GM18519 (cell line): ENCODE measurements around the gene SLIT3.
"Not testable (repeated sequence)": the region's sequence is repeated elsewhere in the genome, so short reads cannot be mapped to it uniquely, and the experiment has no call there.

ENCODE experiments used
- ATAC-seq: cut with Tn5 transposase; IDR thresholded peaks from one replicate; pipeline ENCODE4 v1.9.1; 2021; ENCODE audit warnings: mild to moderate bottlenecking, moderate library complexity; ENCODE audit not compliant: unreplicated experiment, low FRiP score

The SLIT3 gene

DNA sequence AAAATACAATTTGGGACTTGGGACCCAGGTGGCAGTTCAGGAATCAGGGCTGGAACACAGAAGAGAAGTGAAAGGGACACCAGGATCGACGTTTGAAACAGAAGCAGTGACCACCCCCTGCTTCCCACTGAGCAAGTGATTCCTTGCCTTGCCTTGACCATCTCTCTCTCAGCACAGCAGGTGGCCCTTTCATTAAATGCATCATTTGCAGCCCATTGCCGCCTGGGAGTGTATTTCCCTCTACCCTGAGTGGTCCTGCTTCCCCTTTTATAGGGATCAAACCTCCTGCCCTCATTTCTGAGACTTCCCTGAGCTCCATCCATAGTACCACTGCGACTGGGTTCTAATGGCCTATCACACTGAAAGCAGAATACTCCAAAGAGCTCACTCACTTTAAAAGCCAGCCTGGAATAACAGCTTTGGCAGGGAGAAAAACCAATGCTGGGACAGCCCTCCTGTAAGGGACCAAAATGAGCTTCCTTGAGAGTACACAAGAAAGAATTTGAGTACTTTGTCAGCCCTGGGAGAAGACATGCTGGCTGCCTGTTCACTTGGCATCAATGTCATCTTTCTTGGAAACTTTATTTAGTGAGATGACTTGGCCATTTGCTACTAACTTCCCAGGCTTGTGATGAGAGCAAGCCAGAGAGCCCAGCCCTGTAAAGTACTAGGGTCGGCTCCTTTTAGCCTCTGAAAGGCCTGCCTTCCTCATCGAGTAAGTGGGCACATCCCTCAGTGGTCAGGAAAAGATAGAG, 149.7 kb downstream of the SLIT3 start:
- no peak for ATAC-seq

DNA sequence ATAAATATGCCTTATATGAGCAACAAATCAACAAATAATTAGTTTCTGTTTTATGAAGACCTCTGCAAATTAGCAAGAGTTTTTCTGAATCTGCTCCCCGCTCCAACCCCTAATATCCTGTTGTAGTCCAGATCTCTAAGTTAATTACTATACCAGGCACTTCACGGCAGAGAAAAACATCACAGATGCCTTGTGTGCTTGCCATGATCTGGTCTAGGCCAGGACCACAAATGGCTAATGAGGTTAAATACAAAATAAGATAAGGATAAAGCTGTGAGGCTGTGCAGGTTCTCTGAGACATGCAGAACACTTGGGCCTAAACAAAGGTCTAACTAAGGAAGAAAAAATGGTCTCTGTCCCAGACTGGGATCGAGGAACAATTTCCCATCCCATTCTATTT, 150.8 kb downstream of the SLIT3 start:
- ATAC-seq: no peak

DNA sequence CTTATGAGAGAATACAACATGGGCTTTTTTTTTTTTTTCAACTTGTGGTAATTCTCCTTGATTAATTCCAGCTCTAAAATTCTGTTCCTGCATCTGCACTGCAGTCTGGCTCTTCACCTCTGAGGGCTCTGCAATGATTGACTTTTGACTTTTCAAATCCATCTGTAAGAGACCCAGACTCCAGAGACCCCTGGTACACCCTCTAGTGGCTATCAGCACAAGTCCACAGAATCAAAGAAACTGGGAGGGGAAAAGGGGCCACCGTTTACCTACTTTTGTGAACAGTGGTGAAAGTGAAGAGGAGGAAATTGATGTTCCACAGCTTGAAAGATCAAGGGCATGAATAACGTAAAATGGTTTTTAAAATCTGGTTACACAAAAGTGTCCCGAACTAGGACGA, 151.6 kb downstream of the SLIT3 start:
- no peak for ATAC-seq

DNA sequence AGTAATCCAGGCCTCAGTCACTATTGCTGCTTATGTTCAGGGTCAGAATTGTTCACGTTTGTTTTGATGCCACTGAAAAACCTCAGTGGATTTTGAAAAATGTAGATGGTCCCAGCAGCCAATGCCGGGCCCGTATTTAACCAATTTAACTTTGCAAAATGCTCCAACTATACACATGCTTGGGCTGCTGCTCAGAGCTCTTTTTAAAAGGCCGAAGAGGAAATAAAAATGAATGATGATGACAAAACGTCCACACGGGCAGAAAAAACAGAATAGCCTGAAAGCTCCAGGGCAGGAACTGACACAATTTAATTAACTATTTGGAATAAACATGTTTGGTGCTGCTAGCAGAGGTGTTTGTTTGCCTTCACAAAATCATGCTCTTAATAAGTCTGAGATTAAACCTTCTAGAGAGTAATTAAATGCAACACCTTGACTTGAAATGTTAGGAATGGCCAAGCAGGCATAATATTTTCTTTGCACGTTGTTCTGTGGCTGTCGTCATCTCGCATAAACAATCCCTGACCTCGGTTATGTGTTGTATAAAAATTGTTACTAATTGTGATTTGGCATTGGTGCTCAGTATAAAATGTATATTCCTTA, 152.7 kb downstream of the SLIT3 start:
- no peak for ATAC-seq

DNA sequence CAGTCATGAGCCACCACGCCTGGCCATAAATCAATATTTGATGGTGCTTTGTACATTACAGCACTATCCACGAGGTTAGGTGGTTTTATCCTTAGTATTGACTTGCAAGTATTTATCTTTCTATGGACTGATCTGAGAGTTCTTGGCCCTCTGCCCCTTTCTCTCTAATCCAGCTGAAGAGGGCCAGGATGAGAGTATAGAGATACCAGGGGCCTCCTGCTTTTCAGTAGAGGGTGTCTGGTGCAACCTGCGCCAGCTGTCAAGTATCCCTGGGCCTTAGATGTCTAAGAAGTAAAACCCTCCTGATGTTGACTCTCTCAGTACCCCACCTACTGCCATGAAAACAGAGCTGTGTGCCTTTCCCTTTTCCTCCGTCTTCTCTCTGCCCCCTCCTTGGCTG, 153.4 kb downstream of the SLIT3 start:
- no peak for ATAC-seq

DNA sequence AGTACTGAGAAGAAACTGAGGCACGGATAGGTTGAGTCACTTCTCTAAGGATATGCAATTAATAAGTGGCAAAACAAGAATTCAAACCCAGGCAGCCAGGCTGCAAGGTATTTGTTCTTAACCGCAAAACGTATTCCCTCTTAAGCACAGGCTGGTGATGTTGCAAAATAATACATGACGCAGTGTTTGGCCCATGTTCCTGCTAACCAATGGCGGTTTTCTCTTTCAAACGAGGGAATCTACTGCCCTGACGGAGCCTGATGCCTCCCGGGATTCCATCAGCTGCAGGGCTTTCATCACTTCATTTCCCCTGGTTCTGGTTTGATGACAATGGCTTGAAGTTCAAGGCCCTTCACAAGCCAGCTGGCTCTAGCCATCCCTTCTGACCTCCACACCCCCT, 154.8 kb downstream of the SLIT3 start:
- ATAC-seq: no peak

DNA sequence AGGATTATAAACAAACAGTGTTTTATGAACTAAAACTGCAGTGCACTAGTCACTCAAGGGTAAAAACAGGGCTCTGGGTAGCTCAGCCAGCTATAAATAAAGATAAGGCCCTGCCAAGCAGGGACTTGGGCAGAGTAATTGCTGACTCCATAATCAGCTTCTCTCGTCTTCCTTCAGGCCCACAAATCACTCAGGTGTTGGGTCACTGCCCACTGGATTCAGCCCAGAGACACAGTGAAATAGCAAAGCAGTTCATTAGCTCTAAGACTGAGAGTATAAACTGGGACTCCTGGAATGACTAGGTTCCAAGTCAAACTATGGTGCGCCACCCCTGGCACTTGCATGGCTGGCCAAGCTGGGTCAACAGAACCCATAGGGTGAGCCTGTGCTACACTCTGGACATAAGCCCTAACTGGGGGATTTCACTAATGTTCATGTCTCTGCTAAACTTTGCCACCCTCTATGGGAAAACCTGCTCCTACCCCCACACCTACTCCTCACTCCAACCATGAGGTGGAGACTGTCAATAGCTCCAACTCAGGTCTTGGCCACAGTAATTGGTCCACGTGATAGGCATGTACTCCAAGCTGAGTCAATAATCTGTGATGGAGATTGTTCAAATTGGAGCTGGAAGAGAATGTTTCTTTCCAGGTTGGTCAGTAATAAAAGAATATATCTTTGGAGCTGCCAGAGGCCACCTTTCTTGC, 158.5 kb downstream of the SLIT3 start:
- no peak for ATAC-seq

DNA sequence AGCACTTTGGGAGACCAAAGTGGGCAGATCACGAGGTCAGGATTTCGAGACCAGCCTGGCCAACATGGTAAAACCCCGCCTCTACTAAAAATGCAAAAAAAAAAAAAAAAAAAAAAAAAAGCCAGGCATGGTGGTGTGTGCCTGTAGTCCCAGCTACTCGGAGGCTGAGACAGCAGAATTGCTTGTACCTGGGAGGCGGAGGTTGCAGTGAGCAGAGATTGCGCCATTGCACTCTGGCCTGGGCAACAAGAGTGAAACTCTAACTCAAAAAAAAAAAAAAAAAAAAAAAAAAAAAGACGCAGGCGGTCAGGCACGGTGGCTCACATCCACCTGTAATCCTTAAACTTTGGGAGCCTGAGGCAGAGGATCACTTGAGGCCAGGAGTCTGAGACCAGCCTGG, 160.7 kb downstream of the SLIT3 start:
- not testable (repeated sequence) for ATAC-seq

DNA sequence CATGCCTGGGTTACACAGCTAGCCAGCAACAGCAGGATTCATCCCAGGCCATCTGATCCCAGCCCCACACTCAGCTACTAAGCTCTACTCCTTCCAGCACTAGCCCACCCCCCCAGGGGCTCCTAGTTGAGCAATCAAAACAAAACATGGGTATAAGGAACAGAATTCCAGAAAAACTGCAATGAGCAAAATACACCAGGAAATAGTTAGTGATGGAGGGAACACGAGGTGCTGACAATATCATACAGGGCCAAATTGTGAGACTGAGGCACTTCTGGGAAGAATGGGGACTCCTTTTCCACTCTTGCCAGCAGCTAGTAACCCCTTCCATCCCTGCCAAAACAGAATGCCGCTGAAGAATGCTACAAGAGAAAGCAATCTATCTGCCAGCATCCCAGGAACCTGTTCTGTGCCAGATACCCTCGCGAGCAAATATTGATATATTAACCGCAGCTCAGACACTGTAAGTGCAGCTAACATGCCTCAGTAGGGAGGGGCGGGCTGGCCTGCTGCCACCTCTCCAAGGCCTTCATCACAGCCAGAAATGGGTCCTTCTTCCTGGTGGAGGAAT, 161.4 kb downstream of the SLIT3 start:
- no peak for ATAC-seq

DNA sequence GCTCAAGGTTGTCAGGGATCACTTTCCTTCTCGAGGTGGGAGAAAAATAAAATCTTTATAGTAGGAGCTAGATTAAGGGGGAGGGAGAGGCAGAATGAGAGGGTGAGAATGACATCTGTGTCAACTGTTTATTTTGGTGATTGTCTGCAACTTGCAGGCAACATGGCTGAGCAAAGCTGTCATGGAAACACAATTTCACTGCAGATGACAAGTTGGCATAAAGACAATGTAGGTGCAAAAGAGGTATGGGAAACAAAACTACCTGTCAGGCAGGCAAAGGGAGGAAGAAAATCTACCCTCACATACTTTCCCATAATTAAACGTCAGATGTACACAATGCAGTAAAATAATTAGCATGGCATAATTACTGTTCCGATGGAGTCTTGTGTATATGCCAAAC, 167.4 kb downstream of the SLIT3 start:
- no peak for ATAC-seq

DNA sequence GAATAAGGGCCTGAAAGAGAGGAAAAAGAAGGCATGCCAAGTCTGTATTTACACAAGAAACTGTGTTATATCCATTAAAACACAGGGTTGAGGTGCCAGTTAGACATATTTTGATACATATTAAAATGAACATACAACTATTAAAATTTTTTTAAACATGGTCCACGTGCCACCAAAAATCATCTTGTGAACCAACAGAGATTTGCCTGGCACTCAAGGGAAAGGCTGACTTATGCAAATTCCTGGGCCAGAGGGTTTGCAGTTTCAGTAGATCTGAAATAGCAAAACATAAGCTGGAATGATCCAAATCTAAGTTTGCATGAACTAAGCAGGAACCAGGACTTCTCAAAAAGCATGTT, 168.7 kb downstream of the SLIT3 start:
- ATAC-seq: no peak

DNA sequence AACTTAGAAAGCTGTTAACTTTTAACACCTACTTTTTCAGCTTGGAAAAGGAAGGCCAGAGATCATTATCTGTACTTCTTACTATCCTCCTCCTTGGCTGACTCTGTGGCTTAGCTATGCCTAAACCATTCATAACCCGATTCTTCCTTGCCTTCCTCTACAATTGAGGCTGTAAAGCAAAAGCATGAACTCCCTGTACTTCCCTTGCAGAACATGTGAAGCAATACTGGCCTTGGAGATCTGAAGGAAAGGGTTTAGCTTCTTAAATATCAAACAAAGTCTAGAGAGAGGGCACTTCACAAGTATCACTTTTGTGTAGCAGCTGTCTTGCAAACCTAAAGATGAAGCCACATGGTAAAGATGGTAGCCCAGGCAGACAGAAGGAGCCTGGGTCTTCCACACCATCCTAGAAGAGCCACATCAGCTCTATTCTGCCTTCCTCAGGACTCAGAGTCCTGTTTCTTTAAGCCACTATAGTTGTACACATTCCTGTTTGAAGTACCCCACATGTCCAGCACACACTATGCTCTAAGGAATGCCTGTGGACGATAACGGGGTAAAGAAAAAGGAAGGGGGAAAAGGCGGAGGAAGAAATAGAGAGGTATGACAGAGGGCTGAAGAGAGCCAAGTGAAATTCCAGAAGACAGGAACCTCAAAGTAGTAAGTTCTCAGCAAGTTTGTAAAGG, 169.2 kb downstream of the SLIT3 start:
- ATAC-seq: no peak

DNA sequence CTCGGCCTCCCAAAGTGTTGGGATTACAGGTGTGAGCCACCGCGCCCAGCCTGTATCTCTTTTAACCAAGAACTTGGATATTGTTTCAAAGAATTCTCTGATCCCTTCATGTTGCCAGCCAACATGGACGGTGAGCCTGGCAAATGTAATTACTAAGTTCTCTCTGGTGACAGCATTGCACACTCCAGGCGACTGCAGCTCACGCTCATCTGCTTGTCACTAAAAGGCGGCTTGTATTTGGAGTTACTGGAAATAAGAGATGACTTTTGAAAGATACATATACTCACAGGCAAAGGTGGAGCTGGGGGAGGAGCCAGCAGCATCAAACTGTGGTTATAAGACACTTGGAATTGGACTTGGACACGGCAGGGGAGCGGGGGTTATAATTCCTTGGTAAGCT, 172.3 kb downstream of the SLIT3 start:
- ATAC-seq: no peak

DNA sequence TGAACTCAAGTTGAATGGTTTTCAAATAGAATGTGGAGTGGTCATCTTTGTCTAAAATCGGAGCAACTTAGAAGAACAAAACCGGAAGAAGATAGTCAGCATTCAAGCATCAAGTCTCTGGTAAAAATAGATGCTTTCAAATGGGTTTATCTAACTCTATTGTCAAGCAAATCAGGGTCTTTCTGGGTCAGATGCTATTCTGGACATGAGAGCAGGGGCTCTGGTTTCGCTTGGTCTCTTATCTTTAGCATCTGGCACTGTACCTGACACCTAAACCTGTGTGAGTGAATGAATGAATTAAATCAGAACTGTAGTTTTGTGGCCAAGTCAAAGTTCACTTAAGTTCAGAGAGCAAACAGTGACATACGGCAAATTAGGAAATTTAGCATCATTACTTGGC, 173.5 kb downstream of the SLIT3 start:
- ATAC-seq: no peak

DNA sequence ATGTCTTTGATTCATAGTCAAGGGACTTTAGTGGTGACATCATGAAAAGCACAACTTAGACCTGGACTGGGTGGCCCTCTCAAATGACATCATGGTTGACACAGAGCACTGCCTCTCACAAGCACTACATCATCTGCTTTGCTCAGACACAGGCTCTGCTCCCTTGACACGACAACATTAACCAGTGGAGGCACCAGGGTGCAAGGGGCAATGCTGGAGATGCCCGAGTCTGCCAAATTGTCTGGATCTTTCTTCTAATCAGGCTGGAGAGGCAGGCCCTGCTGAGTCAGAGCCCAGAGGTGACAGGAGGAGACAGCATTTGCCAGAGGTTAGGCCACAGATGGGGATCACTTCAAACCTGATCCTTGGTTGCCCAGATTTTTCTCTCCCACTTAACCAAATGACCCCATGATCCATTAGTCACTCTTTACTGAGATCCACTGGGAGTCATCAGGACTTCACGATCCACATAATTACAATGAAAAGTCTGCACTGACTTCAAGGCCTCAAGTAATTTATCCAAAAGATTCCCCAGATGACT, 174.4 kb downstream of the SLIT3 start:
- no peak for ATAC-seq

DNA sequence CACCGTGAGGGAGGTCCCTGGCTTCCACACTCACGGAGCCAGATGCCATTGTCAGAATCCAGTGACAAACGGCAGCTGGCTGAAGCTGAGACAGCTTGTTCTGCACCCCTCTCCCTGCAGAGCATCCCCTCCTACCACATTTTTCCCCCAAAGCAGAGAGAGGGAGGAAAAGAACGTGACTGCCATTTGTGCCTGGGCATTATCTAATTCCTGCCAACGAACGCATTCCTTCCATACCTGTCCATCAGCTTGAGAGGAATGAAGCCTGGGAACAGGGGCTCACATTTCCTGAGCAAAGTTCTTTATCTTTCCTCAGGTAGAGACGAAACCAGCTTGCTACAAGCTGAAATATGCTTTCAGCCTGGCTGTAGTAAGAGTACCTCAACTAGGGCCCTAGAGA, 175.4 kb downstream of the SLIT3 start:
- no peak for ATAC-seq

DNA sequence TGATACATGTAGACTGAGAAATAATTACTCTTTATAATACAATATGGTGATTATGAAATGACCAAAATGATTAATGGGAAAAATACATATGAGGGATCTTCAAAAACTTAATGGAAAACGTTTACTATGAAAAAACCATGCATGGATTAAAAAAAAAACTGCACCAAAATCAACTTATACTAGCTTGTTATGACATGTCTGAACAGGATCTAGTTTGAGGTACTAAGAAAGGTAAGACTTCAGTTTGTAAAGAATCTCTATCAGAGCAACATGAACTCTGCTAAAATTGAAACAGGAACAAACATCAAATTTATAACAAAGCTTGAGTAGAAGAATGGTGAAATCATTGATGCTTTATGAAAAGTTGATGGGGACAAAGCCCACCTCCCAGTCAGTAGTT, 178.0 kb downstream of the SLIT3 start:
- ATAC-seq: no peak

DNA sequence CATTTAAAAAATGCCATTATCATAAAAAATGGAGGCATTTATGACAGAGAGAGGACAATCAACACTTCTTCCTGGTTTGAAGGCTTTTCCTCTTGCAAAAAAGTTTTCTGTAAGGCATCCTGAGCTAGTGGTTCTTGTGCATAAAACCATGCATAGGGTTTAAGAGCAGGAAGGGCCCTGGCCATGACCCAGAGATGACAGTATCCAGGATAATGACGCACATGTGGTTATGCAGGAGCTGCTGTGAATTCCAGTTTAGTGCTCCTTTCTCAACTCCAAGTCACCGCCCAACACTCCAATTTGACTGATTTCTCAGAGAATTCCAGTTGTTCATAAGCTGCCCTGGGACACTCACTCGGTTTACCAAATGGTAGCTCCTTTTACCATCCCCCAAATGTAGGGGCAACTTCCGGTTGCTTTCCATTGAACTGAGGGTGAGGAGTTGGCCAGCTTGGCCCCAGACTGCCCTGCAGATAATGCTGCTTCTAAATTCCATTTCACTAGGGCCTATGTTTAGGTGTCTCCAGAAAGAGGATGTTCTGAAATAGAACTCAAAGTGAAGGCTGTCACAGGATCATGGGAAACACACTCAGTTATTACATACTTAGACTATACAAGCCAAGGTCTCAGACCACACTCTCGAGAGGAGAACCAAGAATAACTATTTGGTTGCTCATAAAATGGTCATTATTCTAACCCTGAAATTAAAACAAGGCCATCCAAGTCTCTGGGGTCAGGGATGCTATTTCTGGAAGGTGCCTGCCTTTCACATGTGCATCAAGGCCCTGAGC, 179.1 kb downstream of the SLIT3 start:
- ATAC-seq: no peak

DNA sequence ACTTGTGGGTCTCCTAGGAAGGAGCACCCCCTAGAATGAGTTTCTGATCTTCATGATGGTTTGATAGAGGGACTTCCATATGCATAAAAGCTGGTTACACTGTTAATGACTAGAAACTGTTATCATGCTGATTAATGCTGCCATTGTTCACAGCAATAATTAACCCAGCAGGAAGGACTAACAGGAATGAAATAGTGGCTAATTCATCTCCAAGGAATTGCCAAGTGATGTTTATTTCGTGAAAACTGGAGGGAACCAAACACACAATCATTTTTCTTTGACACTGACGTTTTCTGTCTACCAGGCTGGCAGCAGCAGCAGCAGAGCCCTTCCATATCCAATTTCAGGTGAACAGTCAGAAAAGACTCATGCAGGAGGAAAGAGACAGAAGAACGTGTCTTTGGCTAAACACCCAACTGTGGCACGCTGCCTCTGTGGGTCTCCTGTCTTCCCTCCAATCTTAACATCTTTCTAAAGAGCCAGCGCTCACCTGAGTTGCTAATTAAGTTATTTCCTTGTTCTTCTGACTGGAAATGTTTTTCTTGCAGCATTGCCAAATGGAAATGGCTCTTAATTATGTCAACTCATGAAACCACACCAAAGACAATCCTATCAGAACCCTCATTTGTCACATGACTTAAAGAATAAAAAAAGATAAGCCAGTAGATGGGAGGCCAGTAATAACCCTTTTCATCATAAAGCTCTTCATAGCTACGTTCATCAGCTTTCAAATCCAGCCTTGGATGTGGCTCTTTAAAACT, 181.5 kb downstream of the SLIT3 start:
- ATAC-seq: no peak
